Fibroblast of villous mesenchyme (primary cell): ENCODE measurements around the gene NPR2. TPM values are rescaled to one million over a fixed set of nuclear protein-coding genes. Genes with fewer than 3 reads are reported as not detected.
A peak's percentile ranks its signal among the peaks of the same experiment; 100 is the strongest.

Experiments
- DNase-seq: peaks from one replicate; pipeline ENCODE4 v3.0.0-alpha.2; 2010; ENCODE audit warnings: low read depth
- H3K4me3 ChIP-seq: 2 replicates; pipeline ENCODE4 v1.5.1; 2011; ENCODE audit warnings: low read depth, mild to moderate bottlenecking, low read length
- CTCF ChIP-seq: IDR thresholded peaks from 2 replicates; pipeline ENCODE4 v1.5.1; 2012; ENCODE audit warnings: low read depth, mild to moderate bottlenecking, low read length; ENCODE audit not compliant: insufficient read depth
- total RNA-seq: library from RNA; depleted of rRNA; stranded (reverse); fragments of >200 nt; gene quantifications from 2 replicates; pipeline ENCODE4 v1.2.3, GENCODE V29; 2012

NPR2 gene
- total RNA-seq, 1 donor, result 19.9 TPM

GRCh38 chr9:35808433-35808832 lies 17.0 kb downstream of the NPR2 start:
- H3K4me3 ChIP-seq, result no peak overlapping the region
- no peak for TF ChIP-seq CTCF
- DNase-seq, result no peak

- no peak overlapping the region for H3K4me3 ChIP-seq
- TF ChIP-seq CTCF, result no peak
- no peak for DNase-seq
These were observed 18.7 kb downstream of the NPR2 start for GRCh38 chr9:35810122-35810521.

- H3K4me3 ChIP-seq, result peak overlapping the region; percentile 64
- DNase-seq, result no peak
- no peak for TF ChIP-seq CTCF
These were observed 20.1 kb downstream of the NPR2 start for GRCh38 chr9:35811381-35812024.

- TF ChIP-seq CTCF, result no peak
- DNase-seq, result peak; percentile 92
These were observed 20.7 kb downstream of the NPR2 start, which contains the start of gene SPAG8 for GRCh38 chr9:35812025-35812602. Gene SPAG8, minus strand, starts transcription at chr9:35812262. Its CDS starts 115 bp downstream, at chr9:35812147.

GRCh38 chr9:35813434-35814105 lies 22.2 kb downstream of the NPR2 start:
- no peak overlapping the region for H3K4me3 ChIP-seq
- peak; percentile 50 for TF ChIP-seq CTCF
- no peak for DNase-seq

More at GRCh38 chr9:35812025-35812602, 20.7 kb downstream of the NPR2 start, which contains the start of gene SPAG8:
- peak within 1 kb of the TSS; percentile 64 for H3K4me3 ChIP-seq

- H3K4me3 ChIP-seq, result peak overlapping the region; percentile 86
- peak; percentile 60 for DNase-seq
- TF ChIP-seq CTCF, result peak; percentile 40
These were observed 22.9 kb downstream of the NPR2 start for GRCh38 chr9:35814106-35814840.
